ENCODE measurements around the gene SSR4. TPM values are rescaled to one million over a fixed set of nuclear protein-coding genes. Genes with fewer than 3 reads are reported as not detected.

The SSR4 gene
- total and polyA plus RNA-seq, 2 experiments from 2014 or later = 316 to 693 TPM

- H3K27ac ChIP-seq = no peak overlapping the region
- peaks cover 30% of the 10 kb centered on the region for H3K27me3 ChIP-seq
- 64% methylated on average over 3 of the region's 3 CpGs for WGBS (ENCODE audit: low lambda C conversion rate, missing lambda C conversion rate)
- no peak overlapping the region for H2AFZ ChIP-seq
- H3K4me1 ChIP-seq (ENCODE audit: insufficient read depth) = no peaks in the 10 kb centered on the region
- no peak overlapping the region for H3K4me2 ChIP-seq
- no peak for DNase-seq (ENCODE audit: low spot score)
- TF ChIP-seq EZH2phosphoT487 (IDR thresholded peaks at IDR 0.05; ENCODE audit: low read depth, severe bottlenecking, unreplicated experiment) (no peak), CTCF (IDR thresholded peaks at IDR 0.05; ENCODE audit: poor library complexity) (no peak), EZH2 (IDR thresholded peaks at IDR 0.05; ENCODE audit: borderline replicate concordance) (no peak)
- H3K4me3 ChIP-seq = no peak overlapping the region
- H4K20me1 ChIP-seq (ENCODE audit: insufficient read depth, poor library complexity, severe bottlenecking) = no peaks in the 10 kb centered on the region
- H3K36me3 ChIP-seq (replicated peaks; ENCODE audit: insufficient read depth, low read depth) = no peaks in the 10 kb centered on the region
- H3K9me2 ChIP-seq (replicated peaks; ENCODE audit: insufficient read depth) = no peaks in the 10 kb centered on the region
- no peaks in the 10 kb centered on the region for H3K9me3 ChIP-seq (ENCODE audit: low read depth)
- no peaks in the 10 kb centered on the region for H3K79me2 ChIP-seq
These were observed 32.5 kb downstream of the SSR4 start for GRCh38 chrX:153827016-153827415.

- no peak for DNase-seq (ENCODE audit: low spot score)
- Histone ChIP-seq H3K4me3 (no peak overlapping the region), H3K27me3 (peaks cover 34% of the 10 kb centered on the region), H3K79me2 (no peaks in the 10 kb centered on the region), H3K36me3 (replicated peaks; ENCODE audit: insufficient read depth, low read depth) (no peaks in the 10 kb centered on the region), H4K20me1 (ENCODE audit: insufficient read depth, poor library complexity, severe bottlenecking) (no peaks in the 10 kb centered on the region), H2AFZ (no peak overlapping the region), H3K4me2 (no peak overlapping the region), H3K9me2 (replicated peaks; ENCODE audit: insufficient read depth) (no peaks in the 10 kb centered on the region), H3K4me1 (ENCODE audit: insufficient read depth) (no peaks in the 10 kb centered on the region), H3K27ac (no peak overlapping the region), H3K9me3 (ENCODE audit: low read depth) (no peaks in the 10 kb centered on the region)
- TF ChIP-seq CTCF (IDR thresholded peaks at IDR 0.05; ENCODE audit: poor library complexity) (no peak), EZH2 (IDR thresholded peaks at IDR 0.05; ENCODE audit: borderline replicate concordance) (no peak), EZH2phosphoT487 (IDR thresholded peaks at IDR 0.05; ENCODE audit: low read depth, severe bottlenecking, unreplicated experiment) (no peak)
- WGBS (ENCODE audit: low lambda C conversion rate, missing lambda C conversion rate) = 80% methylated on average over 9 of the region's 9 CpGs
These were observed 33.4 kb downstream of the SSR4 start for GRCh38 chrX:153827903-153828302.

GRCh38 chrX:153828308-153828707, 33.8 kb downstream of the SSR4 start:
- Histone ChIP-seq H3K36me3 (replicated peaks; ENCODE audit: insufficient read depth, low read depth) (no peaks in the 10 kb centered on the region), H3K27ac (no peak overlapping the region), H4K20me1 (ENCODE audit: insufficient read depth, poor library complexity, severe bottlenecking) (no peaks in the 10 kb centered on the region), H3K9me2 (replicated peaks; ENCODE audit: insufficient read depth) (no peaks in the 10 kb centered on the region), H3K4me2 (peak overlapping the region; percentile 71), H3K9me3 (ENCODE audit: low read depth) (no peaks in the 10 kb centered on the region), H3K79me2 (no peaks in the 10 kb centered on the region), H2AFZ (no peak overlapping the region), H3K4me1 (ENCODE audit: insufficient read depth) (no peaks in the 10 kb centered on the region), H3K27me3 (peaks cover 34% of the 10 kb centered on the region), H3K4me3 (no peak overlapping the region)
- WGBS (ENCODE audit: low lambda C conversion rate, missing lambda C conversion rate) = 45% methylated on average over 15 of the region's 17 CpGs
- TF ChIP-seq CTCF (IDR thresholded peaks at IDR 0.05; ENCODE audit: poor library complexity) (no peak), EZH2 (IDR thresholded peaks at IDR 0.05; ENCODE audit: borderline replicate concordance) (no peak), EZH2phosphoT487 (IDR thresholded peaks at IDR 0.05; ENCODE audit: low read depth, severe bottlenecking, unreplicated experiment) (no peak)
- no peak for DNase-seq (ENCODE audit: low spot score)

Data from hepatocyte (in vitro differentiated cells).